Stimulated activated CD8-positive, alpha-beta memory T cell treated with anti-CD3 and anti-CD28 coated beads, Interleukin-4, amount 100 ng/mL, for 1 hour (primary cell): ENCODE measurements around the gene C1orf50.
"Not testable (repeated sequence)": the region's sequence is repeated elsewhere in the genome, so short reads cannot be mapped to it uniquely, and the experiment has no call there.

Experiments
- DNase-seq, 2 donors: peaks; one replicate each; pipeline ENCODE4 v3.0.0-alpha.2; 2020; ENCODE audit warnings: low read depth in 2 of 2, low spot score in 1 of 2

C1orf50 gene

DNA sequence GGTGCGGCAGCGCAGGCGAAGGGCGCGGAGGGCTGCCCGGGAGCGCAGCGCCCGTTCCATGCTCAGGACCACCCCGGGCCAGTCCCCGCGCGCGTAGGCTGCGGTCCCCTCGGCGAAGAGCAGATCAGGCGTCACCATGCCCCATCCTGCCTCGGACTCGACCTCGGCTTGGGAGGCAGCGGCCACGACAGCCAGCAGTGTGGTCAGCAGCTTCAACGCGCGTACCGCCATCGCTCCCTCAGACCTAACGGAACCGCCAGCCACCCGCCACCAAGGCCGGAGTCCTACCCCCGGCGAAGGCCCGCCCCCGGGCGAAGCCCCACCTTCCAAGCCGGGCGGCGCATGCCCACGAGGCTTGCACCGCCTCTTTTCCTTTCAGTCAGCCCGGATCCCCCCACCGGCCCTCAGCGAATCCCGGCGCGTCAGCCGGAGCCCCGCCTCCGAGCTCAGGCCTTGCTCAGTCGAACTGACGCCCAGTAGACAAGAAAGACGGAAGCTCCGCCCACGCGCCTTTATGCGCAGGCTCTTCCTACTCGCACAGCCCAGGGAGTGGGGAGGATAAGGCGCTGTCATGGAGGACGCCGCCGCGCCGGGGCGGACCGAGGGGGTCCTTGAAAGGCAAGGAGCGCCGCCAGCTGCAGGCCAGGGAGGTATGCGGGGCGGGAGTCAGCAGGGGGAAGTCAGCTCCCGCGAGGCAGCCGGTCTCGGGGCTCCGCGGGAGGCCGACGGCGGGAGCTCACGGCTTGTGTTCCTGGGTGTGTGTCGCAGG is at the start of gene C1orf50, which contains the start of gene P3H1:
C1orf50 (plus strand) TSS at position 509 of the 769 bp plus-strand sequence; CDS start at position 572, 63 bp downstream.
P3H1 (minus strand) TSS at position 288 of the 769 bp plus-strand sequence; CDS start at position 231, 57 bp downstream.
- peak; percentile 98 for DNase-seq

DNA sequence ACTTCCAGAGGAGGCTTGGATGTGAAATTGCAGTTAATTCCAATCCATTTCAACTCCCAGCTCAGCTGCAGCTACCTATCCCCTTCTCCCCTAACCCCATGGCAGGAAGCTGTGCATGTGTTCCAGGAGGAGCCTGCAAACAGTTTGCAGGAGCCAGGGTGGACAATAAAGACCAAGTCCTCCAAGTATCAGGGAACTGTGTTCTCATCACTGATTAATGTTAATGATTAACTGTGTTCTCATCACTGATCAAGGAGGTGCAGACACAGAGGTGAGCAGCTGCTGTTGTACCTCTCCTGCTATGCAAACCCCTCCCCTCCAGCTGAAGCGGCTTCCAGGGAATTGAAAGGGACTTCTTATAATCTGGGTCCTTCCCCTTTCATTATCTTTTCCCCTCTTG is 46.2 kb upstream of the C1orf50 start:
- no peak for DNase-seq

- DNase-seq = no peak
These were observed 45.1 kb upstream of the C1orf50 start for GRCh38 chr1:42721926-42722325.

DNA sequence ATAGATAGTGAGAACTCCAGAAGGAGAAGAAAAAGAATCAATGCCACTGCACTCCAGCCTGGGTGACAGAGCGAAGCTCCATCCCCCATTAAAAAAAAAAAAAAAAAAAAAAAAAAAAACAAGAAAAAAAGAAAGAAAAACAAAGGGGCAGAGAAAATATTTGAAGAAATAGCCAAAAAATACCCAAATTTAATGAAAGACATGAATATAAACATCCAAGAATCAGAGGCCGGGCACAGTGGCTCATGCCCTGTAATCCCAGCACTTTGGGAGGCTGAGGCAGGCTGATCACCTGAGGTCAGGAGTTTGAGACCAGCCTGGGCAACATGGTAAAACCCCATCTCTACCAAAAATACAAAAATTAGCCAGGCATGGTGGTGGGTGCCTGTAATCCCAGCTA is 44.6 kb upstream of the C1orf50 start:
- DNase-seq = not testable (repeated sequence)

- DNase-seq = no peak
These were observed 43.5 kb upstream of the C1orf50 start for GRCh38 chr1:42723511-42723910.

GRCh38 chr1:42725820-42726219 is 41.2 kb upstream of the C1orf50 start:
- not testable (repeated sequence) for DNase-seq

DNA sequence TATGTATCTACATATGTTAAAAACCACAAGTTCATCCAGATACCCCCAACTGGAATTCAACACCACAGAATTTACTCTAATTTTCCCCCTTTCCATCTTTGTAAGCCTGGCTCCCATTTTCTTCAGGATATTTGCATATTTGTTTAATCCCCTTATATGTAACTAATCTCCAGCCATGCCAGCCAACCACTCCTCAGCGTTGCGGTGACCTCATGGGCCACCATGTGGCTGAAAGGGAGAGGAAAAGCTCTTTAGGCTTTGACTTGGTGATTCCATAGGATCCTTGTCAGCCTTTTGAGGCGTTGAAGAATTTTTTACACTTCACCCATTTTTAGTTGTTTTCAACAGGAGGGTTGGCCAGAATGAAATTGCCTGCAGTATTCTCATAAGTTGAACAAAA is 37.0 kb upstream of the C1orf50 start:
- no peak for DNase-seq

GRCh38 chr1:42730988-42731387 is 36.1 kb upstream of the C1orf50 start:
- no peak for DNase-seq

DNA sequence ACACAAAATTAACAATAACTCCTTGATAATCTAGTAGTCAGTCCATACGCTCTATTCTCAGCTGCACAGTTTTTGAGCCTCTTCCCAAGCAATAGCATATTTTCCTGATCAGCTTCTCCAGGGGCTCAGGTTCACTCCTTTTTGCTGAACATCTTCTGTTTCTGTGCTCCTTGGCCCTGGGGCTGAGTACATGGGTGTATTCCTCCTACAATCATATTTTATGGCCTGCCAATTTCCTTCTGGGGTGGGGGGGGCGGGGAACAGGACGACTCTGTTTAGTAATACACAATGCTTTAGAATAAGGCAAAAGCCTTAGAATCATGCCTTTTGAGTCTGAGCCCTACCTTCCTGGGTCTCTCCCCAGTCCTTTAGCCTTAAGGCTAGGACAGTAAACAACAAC is 35.5 kb upstream of the C1orf50 start:
- no peak for DNase-seq

DNA sequence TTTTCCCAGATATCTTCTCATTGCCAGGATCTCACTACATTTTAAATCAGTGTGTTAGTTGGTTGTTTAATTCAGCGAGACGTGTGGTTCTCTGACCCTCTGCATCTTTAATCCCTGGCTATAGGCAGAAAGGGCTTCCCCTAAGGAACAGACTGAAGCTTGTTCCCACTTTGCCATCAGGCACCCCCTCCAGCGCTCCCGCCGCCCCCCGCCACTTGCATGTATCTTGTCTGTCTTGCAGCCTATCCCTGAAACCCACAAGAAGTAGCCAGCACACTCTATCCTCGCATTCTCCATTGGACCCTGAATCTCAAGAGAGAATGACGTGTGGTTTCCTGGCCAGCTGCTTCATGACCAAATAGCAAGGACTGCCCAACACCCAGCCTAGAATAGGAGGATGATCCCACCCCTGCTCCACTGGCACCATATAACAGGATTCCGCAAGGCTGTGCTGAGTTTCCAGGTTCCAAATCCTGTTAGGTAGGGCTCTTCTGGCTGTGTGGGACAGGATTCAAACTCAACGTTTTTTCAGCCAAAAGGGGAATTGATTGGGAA is 34.8 kb upstream of the C1orf50 start:
- no peak for DNase-seq

GRCh38 chr1:42733415-42734200 is 33.4 kb upstream of the C1orf50 start:
- DNase-seq = no peak

DNA sequence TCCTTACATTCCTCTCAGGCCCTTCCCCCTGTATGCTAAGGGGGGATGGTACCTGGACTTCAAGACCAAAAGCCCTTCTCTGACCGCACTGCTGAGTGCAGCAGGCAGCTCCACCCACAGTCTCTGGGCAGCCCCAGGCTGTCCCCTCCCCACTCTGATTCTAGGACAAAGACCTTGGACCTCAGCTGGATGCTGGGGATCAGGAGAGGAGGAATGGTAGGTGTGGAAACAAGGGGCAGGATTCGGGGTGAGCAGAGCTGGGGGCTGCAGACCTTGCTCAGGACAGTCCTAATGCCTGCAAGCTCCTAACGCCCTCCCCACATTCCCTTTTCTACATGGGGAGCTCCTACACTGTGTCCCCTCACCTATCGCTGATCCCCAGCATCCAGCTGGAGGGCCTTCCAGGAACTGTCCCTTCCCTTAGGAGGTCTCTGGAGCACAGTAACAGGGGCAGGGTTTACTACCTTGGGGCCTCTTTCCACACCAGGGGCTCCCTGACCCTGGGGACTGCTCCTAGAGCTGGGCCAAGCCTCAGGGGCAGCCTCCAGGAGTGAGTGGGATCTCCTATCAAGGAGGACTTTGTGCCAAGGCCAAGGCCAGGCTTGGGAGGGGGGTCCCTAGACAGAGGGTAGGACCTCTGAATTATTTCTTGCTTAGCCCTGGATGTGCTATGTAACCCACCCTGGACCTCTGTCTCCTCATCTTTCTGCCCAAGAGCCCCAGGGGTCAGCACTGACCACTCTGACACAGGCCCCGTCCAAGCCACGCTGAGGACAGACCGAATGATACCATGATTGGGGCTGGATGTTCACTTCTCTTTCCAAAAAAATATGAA is 32.6 kb upstream of the C1orf50 start:
- DNase-seq = no peak

DNA sequence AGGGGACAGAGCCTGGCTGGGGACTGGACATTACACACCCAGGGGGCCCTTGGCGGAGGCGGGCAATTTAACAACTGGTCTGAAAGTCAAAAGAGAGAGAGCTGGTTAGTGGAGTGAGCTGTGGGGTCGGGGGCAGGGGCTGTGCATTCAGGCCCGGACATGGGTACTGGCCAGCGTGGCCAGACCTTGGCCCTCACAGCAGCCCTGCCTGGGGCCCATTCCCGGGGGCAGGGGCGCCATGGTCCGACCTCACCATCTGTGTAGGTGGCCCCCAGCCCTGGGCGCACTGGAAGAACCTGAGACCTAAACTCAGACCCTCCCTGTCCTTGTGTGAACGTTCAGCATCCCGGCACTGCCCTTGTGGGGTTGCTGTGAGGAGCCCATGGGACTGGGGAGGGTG is 32.0 kb upstream of the C1orf50 start:
- no peak for DNase-seq

DNA sequence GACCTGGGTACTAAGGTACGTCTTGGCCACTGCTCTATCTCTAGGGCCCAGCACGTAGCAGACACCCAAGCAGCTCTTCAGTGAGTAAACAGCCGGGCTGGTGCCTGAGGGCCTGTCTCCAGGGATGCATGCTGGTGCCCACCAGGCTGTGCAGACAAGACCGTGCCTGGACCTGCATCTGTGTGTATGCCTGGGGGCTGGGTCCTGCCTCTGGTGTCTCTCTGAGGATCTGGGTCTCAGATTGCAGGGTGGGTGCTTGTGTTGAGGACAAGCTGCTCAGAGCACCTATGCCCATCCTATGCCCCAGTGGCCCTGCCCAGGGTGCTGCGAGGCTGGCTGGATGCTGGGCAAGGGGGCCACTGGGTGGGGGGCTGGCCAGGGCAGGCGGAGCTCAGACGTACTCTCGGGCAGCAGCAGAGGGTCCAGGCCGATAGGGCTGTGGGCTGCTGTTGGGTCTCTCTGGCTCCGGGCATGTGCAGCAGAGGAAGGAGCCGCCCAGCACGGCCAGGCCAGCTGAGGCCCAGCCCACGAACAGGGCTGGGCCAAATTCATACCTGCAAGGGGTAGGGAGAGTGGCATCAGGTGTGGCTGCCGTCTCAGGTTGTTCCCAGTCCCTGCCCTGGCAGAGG is 31.5 kb upstream of the C1orf50 start:
- DNase-seq = no peak

- no peak for DNase-seq
These were observed 30.9 kb upstream of the C1orf50 start for GRCh38 chr1:42736152-42736551.

- DNase-seq = no peak
These were observed 30.4 kb upstream of the C1orf50 start for GRCh38 chr1:42736571-42737200.

- DNase-seq = no peak
These were observed 29.8 kb upstream of the C1orf50 start for GRCh38 chr1:42737257-42737656.

DNA sequence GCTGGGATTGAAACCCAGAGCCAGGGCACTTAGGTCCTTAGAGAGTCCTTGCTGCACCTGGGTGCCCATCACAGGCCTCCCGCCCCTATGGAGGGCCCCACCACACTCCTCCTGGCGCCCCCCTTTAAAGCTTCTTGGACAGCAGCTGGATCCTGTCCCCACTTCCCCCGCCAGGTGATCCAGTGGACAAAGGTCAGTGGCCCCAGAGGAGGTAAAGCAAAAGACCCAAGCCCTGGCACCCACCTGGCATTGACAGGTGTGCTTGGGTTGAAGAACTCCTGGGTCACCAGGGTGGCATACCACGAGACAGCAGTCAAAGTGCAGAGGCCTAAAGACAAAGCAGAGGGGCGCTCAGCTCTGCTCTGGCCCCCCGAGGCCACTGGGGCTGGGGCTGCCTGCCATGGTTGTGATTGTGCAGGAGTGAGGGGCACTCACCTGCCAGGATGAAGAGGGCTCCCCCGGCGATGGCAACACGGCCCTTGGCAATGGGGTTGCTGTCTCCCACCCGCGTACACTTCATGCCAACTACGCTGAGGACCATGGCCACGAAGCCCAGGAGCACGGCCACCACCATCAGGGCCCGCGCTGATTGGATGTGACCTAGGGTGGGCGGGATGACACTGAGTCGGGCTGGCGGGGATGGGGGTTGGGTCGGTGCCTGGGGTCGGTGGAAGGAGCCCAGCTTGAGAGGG is 28.9 kb upstream of the C1orf50 start:
- DNase-seq = no peak

- no peak for DNase-seq
These were observed 28.3 kb upstream of the C1orf50 start for GRCh38 chr1:42738678-42739226.
